ENCODE data around the gene RAD50. TPM values are rescaled to one million over a fixed set of nuclear protein-coding genes. Genes with fewer than 3 reads are reported as not detected.

RAD50 gene
- total and polyA plus RNA-seq, 2 of the 4 experiments (the other 2 are of a cell fraction) = 5.2 to 6.2 TPM

DNA sequence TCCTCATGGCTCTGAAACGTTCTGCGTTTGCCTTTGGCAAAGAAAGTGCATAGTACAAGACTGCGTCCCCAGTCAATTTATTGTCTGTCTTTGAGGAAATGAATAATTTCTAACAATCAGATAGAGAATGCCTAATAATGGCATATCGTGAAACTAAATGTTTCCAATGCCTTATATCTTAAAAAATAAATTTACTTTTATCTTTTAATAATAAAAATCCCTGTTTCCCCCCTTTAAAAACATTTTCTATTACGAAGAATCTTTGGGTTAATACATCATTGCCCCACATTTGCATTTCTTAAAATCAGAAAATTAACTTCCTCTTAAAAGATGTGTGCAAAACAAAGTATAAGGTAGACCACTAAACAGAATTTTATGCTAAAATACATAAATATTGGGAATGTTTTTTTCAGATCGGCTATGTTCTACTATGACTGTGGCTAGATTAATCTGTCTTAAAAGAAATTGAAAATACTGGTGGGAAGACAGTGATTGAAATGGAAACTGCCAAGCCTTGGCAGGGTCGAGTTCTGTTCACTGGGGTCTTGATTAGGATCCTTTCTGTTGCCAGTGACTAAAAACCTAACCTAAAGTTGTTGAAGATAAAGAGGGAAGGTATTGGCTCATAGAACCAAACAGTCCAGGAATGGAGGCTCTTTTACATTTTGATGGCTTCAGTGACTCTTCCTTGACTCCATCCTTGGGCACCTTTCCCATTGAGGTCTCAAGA is 13.1 kb upstream of the RAD50 start, which contains the start of gene IL5:
Gene IL5 (minus strand): TSS at position 51 of the 730 bp plus-strand sequence. CDS start 44 bp downstream, at position 7.
- Histone ChIP-seq H3K27me3 (ENCODE audit: control insufficient read depth, insufficient read depth, low read length) (peaks cover 18% of the 10 kb centered on the region), H3K36me3 (ENCODE audit: control insufficient read depth, insufficient read depth, low read length) (no peaks in the 10 kb centered on the region), H3K23ac (ENCODE audit: low read depth, low read length) (no peak within 1 kb of the TSS), H2BK15ac (ENCODE audit: low read depth, low read length) (no peak within 1 kb of the TSS), H3K9ac (ENCODE audit: low read depth, low read length) (no peak within 1 kb of the TSS), H3K4me2 (ENCODE audit: low read depth, low read length) (no peak within 1 kb of the TSS), H3K79me1 (ENCODE audit: low read depth in 1 of 2, low read length in 2 of 2) (no peaks in the 10 kb centered on the region), H2BK120ac (ENCODE audit: low read depth, low read length) (no peak within 1 kb of the TSS), H2BK20ac (ENCODE audit: low read depth, low read length) (no peak within 1 kb of the TSS), H2AFZ (replicated peaks; ENCODE audit: low read length, poor library complexity) (no peak within 1 kb of the TSS), H4K8ac (ENCODE audit: low read depth in 2 of 2, low read length in 2 of 2) (no peak within 1 kb of the TSS), H4K5ac (ENCODE audit: low read depth, low read length) (no peak within 1 kb of the TSS), H3K18ac (ENCODE audit: low read depth, low read length) (no peak within 1 kb of the TSS), H3K14ac (replicated peaks; ENCODE audit: low read depth, low read length) (no peak within 1 kb of the TSS), H3K27ac (ENCODE audit: insufficient read depth, low read length) (no peak within 1 kb of the TSS), H3K56ac (ENCODE audit: extremely low read depth, insufficient read depth, low read length) (no peak within 1 kb of the TSS), H3K4ac (ENCODE audit: low read depth, low read length) (no peak within 1 kb of the TSS), H2AK9ac (replicated peaks; ENCODE audit: low read depth, low read length, poor library complexity) (no peak within 1 kb of the TSS), H4K20me1 (ENCODE audit: insufficient read depth, low read length) (no peaks in the 10 kb centered on the region), H2BK5ac (ENCODE audit: low read depth, low read length, poor library complexity, severe bottlenecking) (no peak within 1 kb of the TSS), H3K4me3 (ENCODE audit: insufficient read depth, low read depth, low read length) (no peak within 1 kb of the TSS), H3K4me1 (ENCODE audit: control insufficient read depth, insufficient read depth, low read length) (no peaks in the 10 kb centered on the region), H2AK5ac (ENCODE audit: low read depth, low read length) (no peak within 1 kb of the TSS), H3K9me1 (ENCODE audit: insufficient read depth, low read length) (no peaks in the 10 kb centered on the region; the same call in 1 of the 2 replicates), H3K9me3 (ENCODE audit: control insufficient read depth, insufficient read depth, low read length) (no peaks in the 10 kb centered on the region), H4K91ac (ENCODE audit: insufficient read depth, low read depth, low read length) (no peak within 1 kb of the TSS)
- WGBS, 2 experiments (ENCODE audit: extremely low coverage in 2 of 2, insufficient read length in 1 of 2) = 40% methylated on average over 1 of the region's 7 CpGs; no CpG with 5 or more reads in 1 of the 2 experiments
- dilution Hi-C loops (cut with HindIII; ENCODE audit: low sequenced_read_pairs, unreplicated experiment) = no loop called here
- ChIA-PET CTCF (no interaction called here), POLR2A (ENCODE audit: unreplicated experiment) (no interaction called here)
- no peak for TF ChIP-seq MAZ (IDR thresholded peaks at IDR 0.05; ENCODE audit: borderline replicate concordance, low read depth, low read length)
- TF ChIP-seq CEBPB (IDR thresholded peaks at IDR 0.05; ENCODE audit: low read depth, low read length) = no peak
- TF ChIP-seq CTCF (conservative IDR thresholded peaks at IDR 0.05; ENCODE audit: low read depth, low read length) = no peak
- TF ChIP-seq, protein P1, sequence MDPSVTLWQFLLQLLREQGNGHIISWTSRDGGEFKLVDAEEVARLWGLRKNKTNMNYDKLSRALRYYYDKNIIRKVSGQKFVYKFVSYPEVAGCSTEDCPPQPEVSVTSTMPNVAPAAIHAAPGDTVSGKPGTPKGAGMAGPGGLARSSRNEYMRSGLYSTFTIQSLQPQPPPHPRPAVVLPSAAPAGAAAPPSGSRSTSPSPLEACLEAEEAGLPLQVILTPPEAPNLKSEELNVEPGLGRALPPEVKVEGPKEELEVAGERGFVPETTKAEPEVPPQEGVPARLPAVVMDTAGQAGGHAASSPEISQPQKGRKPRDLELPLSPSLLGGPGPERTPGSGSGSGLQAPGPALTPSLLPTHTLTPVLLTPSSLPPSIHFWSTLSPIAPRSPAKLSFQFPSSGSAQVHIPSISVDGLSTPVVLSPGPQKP (IDR thresholded peaks at IDR 0.05; ENCODE audit: borderline replicate concordance, low read depth, low read length) = no peak
- TF ChIP-seq CHD1 (IDR thresholded peaks at IDR 0.05; ENCODE audit: low read depth, low read length) = no peak
- TF ChIP-seq POLR2A (IDR thresholded peaks at IDR 0.05; ENCODE audit: low read depth, low read length) = no peak
- TF ChIP-seq MAFK (IDR thresholded peaks at IDR 0.05; ENCODE audit: low read depth, low read length) = no peak
- TF ChIP-seq, protein P2, sequence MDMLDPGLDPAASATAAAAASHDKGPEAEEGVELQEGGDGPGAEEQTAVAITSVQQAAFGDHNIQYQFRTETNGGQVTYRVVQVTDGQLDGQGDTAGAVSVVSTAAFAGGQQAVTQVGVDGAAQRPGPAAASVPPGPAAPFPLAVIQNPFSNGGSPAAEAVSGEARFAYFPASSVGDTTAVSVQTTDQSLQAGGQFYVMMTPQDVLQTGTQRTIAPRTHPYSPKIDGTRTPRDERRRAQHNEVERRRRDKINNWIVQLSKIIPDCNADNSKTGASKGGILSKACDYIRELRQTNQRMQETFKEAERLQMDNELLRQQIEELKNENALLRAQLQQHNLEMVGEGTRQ (IDR thresholded peaks at IDR 0.05; ENCODE audit: low read depth, low read length) = no peak
- TF ChIP-seq RCOR1 (IDR thresholded peaks at IDR 0.05; ENCODE audit: insufficient replicate concordance, low read length) = no peak
- no peak for TF ChIP-seq MXI1 (IDR thresholded peaks at IDR 0.05; ENCODE audit: borderline replicate concordance, low read depth, low read length)
- no peak for TF ChIP-seq RAD21 (IDR thresholded peaks at IDR 0.05; ENCODE audit: low read length)
- no peak for TF ChIP-seq FOS (IDR thresholded peaks at IDR 0.05; ENCODE audit: low read depth, low read length)
- TF ChIP-seq RFX5 (IDR thresholded peaks at IDR 0.05; ENCODE audit: low read depth, low read length) = no peak
- DNase-seq (no peak), ATAC-seq (ENCODE audit: low read depth) (no peak)
- no TSS peak for BruUV-seq (replicated peaks)
- intact Hi-C loops (cut with micrococcal nuclease) = no loop called here
- in situ Hi-C loops (cut with MboI; ENCODE audit: low sequenced_read_pairs) = no loop called here

Measured in IMR-90 (cell line).